ENCODE results near the gene ACOX3. TPM values are rescaled to one million over a fixed set of nuclear protein-coding genes. Genes with fewer than 3 reads are reported as not detected.

Gene ACOX3
- total RNA-seq, 4 donors from 2014 or later, result 32.0 to 77.2 (median 43.8) TPM

- WGBS, result 91% methylated on average over 6 of the region's 6 CpGs
- Histone ChIP-seq H3K4me1 (peaks cover 12 to 22% (median 15%) of the 10 kb centered on the region in 4 donors), H3K4me3 (no peak overlapping the region), H3K27me3 (no peaks in the 10 kb centered on the region), H3K27ac (replicated peaks in 1 of 4) (no peak overlapping the region), H3K36me3 (peaks cover 18 to 89% (median 50%) of the 10 kb centered on the region in 4 donors), H3K9me3 (no peaks in the 10 kb centered on the region)
- TF ChIP-seq POLR2AphosphoS5 (IDR thresholded peaks at IDR 0.05), result no peak
- no peak for TF ChIP-seq POLR2A (IDR thresholded peaks at IDR 0.05; ENCODE audit: low read depth)
- TF ChIP-seq CTCF (IDR thresholded peaks at IDR 0.05), result no peak
- no peak for DNase-seq (ENCODE audit: extremely low spot score)
- intact Hi-C loops (cut with DNase I), result no loop called here
Measured at GRCh38 chr4:8379771-8380170, 60.8 kb downstream of the ACOX3 start.

GRCh38 chr4:8379281-8379680 lies 61.2 kb downstream of the ACOX3 start:
- no peaks in the 10 kb centered on the region for H3K9me3 ChIP-seq
- TF ChIP-seq POLR2A (IDR thresholded peaks at IDR 0.05; ENCODE audit: low read depth), result no peak
- TF ChIP-seq POLR2AphosphoS5 (IDR thresholded peaks at IDR 0.05), result no peak
- TF ChIP-seq CTCF (IDR thresholded peaks at IDR 0.05), result no peak
- no peak for TF ChIP-seq EP300 (IDR thresholded peaks at IDR 0.05)
- H3K27ac ChIP-seq (replicated peaks in 1 of 4), result no peak overlapping the region
- no peaks in the 10 kb centered on the region for H3K27me3 ChIP-seq
- DNase-seq (ENCODE audit: extremely low spot score), result no peak
- 91% methylated on average over 12 of the region's 12 CpGs for WGBS
- peaks cover 19 to 89% (median 54%) of the 10 kb centered on the region in 4 donors for H3K36me3 ChIP-seq
- intact Hi-C loops (cut with DNase I), result no loop called here
- peaks cover 12 to 17% (median 13%) of the 10 kb centered on the region in 4 donors for H3K4me1 ChIP-seq
- no peak overlapping the region for H3K4me3 ChIP-seq

GRCh38 chr4:8378776-8379175 lies 61.7 kb downstream of the ACOX3 start:
- Histone ChIP-seq H3K4me1 (peaks cover 8 to 14% (median 10%) of the 10 kb centered on the region in 4 donors), H3K27ac (replicated peaks in 1 of 4) (no peak overlapping the region), H3K27me3 (no peaks in the 10 kb centered on the region), H3K9me3 (no peaks in the 10 kb centered on the region), H3K4me3 (no peak overlapping the region), H3K36me3 (peaks cover 19 to 93% (median 57%) of the 10 kb centered on the region in 4 donors)
- TF ChIP-seq POLR2A (IDR thresholded peaks at IDR 0.05; ENCODE audit: low read depth), result no peak
- no peak for TF ChIP-seq EP300 (IDR thresholded peaks at IDR 0.05)
- TF ChIP-seq POLR2AphosphoS5 (IDR thresholded peaks at IDR 0.05), result no peak
- no peak for TF ChIP-seq CTCF (IDR thresholded peaks at IDR 0.05)
- 81% methylated on average over 9 of the region's 9 CpGs for WGBS
- intact Hi-C loops (cut with DNase I), result no loop called here
- DNase-seq (ENCODE audit: extremely low spot score), result no peak

- no peak overlapping the region for H3K4me3 ChIP-seq
- no peak for TF ChIP-seq POLR2AphosphoS5 (IDR thresholded peaks at IDR 0.05)
- TF ChIP-seq CTCF (IDR thresholded peaks at IDR 0.05), result no peak
- no peak for TF ChIP-seq EP300 (IDR thresholded peaks at IDR 0.05)
- no peak for TF ChIP-seq POLR2A (IDR thresholded peaks at IDR 0.05; ENCODE audit: low read depth)
- no peak for DNase-seq (ENCODE audit: extremely low spot score)
- no peaks in the 10 kb centered on the region for H3K9me3 ChIP-seq
- H3K27me3 ChIP-seq, result no peaks in the 10 kb centered on the region
- peaks cover 2 to 8% (median 5%) of the 10 kb centered on the region in 4 donors for H3K4me1 ChIP-seq
- 87% methylated on average over 17 of the region's 17 CpGs for WGBS
- no peak overlapping the region for H3K27ac ChIP-seq (replicated peaks in 1 of 4)
- peaks cover 19 to 96% (median 58%) of the 10 kb centered on the region in 4 donors for H3K36me3 ChIP-seq
- intact Hi-C loops (cut with DNase I), result no loop called here
Measured at GRCh38 chr4:8378101-8378724, 62.3 kb downstream of the ACOX3 start.

Measured in esophagus muscularis mucosa (tissue), 4 donors.